GF-D8 (cell line): Measurements from ENCODE around the gene SLC7A14.

Experiments
- DNase-seq: peaks from one replicate; lab custom pipeline; 2025; lab: John Stamatoyannopoulos, UW

Gene SLC7A14

DNA sequence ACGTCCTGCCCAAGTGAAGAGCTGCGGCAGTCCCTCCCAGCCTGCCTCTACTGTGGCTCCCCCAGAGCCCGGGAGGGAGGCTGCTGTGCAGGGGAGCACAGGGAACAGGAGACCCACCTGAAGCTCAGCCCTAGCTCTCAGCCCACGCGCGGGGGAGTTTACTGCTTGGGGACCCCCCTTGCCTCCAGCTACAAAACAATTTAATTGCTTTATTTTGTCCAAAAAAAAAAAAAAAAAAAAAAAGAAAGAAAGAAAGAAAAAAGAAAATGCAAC lies 89.1 kb downstream of the SLC7A14 start:
- no peak for DNase-seq

DNA sequence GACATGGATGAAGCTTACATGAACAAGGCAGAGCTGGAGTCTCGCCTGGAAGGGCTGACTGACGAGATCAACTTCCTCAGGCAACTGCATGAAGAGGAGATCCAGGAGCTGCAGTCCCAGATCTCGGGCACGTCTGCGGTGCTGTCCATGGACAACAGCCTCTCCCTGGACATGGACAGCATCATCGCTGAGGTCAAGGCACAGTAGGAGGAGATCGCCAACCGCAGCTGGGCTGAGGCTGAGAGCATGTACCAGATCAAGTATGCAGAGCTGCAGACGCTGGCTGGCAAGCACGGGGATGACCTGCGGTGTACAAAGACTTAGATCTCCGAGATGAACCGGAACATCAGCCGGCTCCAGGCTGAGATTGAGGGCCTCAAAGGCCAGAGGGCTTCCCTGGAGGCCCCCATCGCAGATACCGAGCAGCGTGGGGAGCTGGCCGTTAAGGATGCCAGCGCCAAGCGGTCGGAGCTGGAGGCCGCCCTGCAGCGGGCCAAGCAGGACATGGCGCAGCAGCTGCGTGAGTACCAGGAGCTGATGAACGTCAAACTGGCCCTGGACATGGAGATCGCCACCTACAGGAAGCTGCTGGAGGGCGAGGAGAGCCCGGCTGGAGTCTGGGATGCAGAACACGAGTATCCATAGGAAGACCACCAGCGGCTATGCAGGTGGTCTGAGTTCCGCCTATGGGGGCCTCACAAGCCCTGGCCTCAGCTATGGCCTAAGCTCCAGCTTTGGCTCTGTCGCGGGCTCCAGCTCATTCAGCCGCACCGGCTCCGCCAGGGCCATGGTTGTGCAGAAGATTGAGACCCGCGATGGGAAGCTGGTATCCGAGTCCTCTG lies 89.6 kb downstream of the SLC7A14 start:
- DNase-seq = no peak

DNA sequence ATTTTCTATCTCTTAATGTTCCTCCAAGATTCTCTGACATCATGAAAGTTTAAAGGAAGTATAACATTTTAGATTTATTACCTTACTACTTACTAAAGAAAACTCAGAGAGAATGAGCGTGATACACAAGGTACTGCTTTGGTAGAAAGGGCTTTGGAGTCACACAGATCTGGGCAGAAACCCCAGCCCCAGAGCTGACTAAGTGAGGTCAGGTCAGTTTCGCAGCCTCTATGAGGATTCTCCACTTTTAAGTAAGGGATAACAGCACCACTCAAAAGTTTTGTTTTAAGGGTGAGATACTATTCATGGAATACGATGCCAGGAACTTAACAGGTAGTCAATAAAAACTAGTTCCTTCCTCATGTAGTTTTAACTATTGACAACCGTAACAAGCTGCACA lies 91.1 kb downstream of the SLC7A14 start:
- no peak for DNase-seq

DNA sequence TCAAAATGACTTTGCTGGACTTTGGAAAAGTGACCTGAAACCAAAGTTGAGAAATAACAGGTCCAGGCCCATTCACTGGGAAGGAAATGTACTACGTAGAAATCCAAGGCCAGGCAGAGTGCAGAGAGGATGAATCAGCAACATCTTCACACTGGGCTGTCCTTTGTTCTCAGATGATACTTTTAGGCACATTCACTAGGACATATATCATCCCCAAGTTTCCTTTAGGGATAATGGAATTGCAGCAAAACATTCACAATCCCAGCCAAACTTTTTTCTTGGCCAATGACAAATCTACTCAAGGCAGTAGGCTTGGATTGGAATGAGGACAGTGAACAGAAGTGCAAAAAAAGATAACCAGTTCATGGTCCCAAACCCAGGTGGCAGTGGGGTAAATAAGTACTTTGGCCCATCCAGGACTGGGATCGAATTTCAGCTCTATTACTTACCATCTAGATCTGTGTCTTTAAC lies 92.1 kb downstream of the SLC7A14 start:
- DNase-seq = no peak

DNA sequence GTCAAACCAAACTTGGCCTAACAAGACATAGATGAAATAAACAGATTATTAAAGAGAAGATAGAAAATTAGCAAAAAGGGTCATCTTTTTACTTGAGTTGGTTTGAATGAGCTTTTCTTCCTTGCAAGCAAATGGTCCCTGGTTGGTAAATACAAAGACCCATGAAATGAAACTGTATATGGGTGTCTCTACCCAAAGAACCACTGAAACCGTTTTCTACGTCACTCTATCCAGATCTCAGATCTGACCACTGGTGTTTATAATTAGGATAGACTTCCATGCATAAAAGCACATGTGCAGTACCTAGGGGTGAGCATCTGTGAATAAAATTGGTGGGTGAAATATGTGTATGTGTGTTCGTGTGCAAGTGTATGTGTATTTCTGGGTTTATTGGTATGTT lies 94.0 kb downstream of the SLC7A14 start:
- DNase-seq = no peak

DNA sequence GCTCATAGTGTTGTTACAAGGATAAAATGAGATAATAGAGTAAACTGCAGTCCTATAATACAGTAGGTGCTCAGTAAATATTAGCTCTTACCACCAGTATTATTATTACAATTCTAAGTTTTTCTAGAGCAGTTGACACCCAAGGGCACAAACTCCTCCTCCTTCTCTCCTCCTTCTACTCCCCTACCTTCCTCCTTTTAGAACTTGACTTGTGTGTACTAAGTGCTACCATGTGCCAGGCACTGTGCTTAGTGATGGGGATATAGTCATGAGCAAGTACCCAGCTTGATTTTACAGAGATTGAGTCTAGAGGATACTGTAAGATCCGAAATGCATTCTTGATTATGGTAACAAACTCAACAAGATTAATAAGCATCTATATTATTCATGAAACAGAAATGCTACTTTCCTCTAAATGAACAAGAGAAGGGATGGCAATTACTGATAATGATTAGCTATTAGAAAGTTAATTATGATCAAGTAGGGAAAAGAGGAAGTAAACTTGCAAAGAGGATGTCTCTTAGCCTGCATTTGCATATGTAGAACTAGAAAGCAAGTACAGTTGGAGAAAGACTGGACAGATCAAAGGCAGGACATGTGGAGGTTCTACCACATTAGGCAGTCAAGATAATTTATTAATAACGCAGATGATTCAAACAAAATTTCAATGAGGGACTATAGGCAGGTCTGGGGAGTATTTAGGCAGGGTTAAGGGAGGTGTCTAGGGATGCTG lies 94.9 kb downstream of the SLC7A14 start:
- DNase-seq = no peak

DNA sequence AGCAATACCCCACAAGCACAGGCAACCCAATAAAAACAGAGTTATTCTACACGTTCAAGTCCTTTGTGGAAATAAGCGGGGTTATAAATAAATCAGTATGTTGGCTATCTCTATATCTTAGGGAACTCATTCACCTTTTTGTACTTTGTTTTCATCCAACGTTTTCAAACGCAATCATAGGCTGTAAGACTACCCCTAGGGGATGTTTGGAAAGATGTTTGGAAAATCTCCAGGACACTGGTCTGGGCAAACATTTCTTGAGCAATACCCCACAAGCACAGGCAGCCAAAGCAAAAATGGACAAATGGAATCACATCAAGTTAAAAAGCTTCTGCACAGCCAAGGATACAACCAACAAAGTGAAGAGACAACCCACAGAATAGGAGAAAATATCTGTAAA lies 97.1 kb downstream of the SLC7A14 start:
- no peak for DNase-seq

DNA sequence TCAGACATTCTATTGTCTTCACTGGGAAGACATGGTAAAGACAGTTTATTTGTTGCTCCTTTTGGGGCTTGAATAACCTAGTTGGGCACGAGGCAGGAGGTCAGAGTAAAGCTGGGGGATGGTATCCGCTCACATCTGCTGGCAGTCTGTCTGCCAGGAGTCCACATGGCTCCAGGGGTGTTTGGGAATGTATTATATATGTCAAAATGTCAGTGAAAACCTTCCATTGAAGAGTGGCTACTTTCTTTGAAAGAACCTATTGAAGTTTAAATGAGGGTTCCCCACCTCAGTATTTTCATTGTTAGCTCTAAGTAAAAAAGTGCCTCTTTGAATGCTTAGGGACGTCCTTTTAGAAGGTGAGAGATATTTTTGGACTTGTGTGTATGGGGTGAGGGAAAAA lies 98.8 kb downstream of the SLC7A14 start:
- no peak for DNase-seq

DNA sequence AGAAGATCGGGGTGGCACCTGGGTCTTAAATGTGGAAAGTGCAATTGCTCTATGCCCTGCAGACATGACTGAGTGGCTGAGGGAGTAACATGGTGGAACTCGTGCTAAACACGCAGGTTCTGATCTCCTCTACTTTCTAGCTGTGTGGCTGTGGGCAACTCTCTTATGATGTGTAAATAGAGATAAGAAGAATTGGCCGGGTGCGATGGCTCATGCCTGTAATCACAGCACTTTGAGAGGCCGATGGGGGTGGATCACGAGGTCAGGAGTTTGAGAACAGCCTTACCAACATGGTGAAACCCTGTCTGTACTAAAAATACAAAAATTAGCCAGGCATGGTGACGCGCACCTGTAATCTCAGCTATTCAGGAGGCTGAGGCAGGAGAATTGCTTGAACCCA lies 99.5 kb downstream of the SLC7A14 start:
- no peak for DNase-seq

DNA sequence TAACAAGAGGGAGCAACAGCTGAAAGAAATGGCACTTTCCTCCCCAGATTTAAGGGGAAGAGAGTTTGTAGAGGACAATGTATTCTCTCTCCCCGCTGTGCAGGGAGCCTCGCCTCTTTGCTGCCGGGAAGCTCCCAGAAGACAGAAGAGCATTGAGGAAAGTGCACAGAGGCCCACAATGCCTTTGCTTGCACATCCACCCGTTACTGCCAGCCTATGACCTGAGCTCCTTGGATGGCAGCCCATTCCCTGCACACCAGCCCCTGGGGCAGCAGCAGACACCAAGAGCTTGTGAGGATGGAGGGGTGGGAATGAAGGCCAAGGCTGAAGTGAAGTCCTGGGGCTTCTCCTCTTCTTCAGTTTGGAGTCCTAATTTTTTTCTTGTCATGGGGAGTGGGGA lies 100.2 kb downstream of the SLC7A14 start:
- DNase-seq = no peak

DNA sequence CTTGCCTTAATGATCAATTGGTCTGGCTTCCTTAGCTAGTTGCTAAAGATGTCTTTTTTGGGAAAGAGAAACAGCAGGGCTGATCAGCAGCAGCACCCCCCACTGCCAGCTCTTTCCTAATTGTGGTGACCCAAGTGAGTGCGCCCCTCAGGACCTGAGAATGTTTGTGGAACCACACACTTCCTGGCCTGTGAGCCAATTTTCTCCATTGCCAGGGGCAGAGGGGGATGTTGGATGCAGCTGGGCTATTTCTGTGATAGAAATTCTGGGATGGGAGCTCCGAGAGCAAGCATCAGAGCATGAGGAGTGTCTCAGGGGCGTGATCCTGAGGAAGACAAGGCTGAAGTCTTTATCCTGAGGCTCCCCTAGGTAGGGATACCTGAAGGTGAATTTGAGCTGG lies 100.6 kb downstream of the SLC7A14 start:
- no peak for DNase-seq

DNA sequence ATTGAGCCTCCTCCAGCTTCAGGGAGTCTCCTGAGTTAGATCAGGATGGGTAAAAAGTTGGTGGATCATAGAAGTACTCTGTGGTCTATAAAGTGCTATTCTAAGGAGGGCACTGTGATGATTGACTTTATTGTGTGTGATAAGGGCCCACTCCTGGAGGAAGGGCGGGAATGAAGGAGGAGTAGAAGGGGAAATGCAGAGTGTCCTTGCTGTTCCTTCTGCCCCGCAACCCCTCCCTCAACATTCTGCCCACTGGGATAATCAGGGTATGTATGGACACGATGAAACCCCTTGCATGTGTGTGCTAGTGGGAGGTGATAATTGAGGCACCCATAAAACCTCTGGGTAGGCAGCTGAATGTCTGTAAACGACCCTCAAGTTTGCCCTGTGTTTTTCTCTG lies 101.0 kb downstream of the SLC7A14 start:
- no peak for DNase-seq

DNA sequence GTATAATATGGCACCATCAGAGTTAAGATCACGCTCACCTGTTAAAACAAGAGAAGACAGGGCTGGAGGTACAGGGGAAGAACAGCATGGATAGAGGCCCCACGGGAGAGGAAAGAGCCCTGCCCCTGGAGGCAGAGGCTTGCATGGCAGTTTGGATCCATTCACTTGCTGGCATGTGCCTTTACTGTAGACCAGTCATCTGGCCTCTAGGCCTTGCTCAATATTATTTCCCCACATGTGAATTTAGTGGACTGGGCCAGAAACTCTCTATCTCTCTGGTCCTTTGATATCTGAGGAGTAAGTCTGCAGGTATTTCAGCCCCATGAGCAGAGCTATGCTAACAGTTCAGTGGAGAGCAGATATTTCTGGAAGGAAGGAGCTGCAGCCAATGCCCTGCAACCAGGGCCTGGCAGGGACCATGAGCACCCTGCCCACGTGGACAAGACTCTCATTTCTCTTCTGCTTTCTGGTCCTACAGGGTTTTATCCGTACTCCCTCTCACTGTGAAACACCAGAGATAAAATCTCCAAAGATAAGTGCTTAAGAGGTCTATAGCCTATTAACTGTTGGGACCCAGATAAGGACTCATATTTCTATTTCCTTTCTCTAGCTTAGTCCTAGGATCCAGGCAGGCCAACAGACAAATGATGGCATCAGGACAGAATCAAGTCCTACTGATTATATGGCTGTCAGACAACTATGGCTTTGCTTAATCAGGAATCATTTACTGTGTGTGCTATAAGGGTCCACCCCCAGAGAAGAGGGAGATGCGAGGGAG lies 102.2 kb downstream of the SLC7A14 start:
- DNase-seq = no peak

DNA sequence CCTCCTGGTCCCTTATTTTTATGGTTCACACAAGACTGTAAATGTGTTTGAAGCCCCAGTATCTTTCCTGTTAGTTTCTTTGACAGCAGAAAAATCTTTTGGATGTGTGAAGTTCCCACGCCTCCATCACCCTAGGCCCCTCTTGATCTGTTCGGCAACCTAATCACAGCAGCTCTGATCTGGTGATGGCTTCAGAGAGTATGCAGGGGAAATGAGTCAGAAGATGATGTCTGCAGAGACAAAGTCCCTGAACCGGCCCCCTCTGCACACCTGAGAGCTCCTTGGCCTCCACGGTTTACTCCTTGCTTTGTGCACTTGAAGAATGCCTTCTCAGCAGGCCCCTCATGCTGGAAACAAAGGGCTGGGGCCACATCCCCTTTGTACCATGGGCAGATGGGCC lies 103.7 kb downstream of the SLC7A14 start:
- DNase-seq = no peak

DNA sequence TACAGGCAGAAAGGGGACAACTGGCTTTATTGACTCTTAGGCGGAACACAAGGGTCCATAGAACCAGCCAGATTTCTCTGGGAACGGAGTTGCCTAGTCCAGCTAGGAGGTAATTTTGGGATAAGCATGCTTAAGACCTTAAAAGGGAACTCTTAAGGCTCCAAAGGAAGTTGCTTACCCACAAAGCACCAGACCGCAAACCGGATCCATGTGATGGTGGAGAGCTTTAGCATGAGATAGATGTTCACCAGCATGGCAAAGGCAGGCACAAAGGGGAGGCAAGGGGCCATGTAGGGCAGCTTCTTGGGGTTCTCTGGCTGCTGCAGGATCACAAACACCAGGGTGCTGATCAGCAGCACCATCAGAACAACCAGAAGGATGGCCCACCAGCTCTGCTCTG lies 105.8 kb downstream of the SLC7A14 start:
- DNase-seq = no peak

DNA sequence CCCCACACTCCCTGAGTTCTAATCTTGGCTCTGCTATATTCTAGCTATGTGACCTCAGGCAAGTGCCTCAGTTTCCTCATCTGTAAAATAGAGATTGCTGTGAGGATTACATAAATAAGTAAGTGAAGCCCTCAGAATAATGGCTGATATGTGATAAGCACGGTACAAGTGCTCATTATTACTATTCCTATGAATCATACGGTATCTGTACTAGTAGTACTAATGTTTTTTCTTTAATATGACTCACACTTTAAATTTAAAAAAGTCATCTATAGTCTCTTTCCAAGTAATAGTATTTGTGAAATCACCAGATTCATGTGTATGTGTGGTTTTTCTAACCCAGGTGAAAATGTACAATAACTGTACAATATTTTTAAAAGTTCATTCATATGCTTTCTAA lies 108.5 kb downstream of the SLC7A14 start:
- no peak for DNase-seq

DNA sequence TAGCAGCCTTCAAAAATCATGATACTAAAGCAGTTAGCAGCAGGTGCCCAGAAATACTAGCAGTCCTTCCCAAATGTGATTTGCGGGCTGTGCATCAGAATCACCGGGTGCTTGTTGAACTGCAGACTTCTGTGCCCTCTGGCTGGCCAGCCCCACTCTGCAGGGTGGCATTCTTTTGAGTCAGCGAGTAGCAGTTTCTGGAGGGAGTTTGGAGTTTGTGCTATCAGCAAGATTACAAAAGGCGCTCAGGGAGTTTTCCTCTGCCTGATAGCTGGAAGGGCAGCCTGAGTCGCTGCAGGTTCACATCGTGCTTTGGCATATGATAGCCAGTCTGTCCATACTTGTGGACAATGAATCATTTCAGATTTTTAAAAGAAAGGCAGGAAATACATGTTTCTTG lies 109.6 kb downstream of the SLC7A14 start:
- no peak for DNase-seq

DNA sequence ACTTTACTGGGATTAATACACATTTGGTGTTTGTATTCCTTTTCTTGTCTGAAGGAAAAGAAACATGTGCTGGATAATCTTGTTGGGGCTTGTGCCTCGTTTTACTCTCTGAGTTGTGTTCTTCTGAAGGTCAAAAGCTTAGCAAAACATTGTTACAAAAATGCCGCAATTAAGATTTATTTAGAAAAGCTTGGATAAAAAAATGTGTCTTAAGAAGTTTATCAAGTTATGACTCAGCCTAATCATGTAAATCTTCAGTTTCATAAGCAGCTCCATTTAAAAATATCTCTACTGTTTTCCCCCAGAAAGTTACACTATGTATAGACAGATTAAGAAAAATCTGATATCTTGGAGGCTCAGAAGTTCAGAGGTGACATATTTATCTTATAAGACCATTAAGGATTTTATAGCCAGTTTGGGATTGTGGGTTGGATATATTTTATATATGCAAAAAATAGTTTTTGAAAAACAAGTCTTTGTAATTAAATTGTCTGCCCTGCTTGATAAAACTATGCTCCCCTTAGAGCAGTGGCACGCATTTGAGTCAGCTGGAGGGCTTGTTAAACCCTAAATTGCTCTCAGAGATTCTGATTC lies 110.7 kb downstream of the SLC7A14 start:
- DNase-seq = no peak

DNA sequence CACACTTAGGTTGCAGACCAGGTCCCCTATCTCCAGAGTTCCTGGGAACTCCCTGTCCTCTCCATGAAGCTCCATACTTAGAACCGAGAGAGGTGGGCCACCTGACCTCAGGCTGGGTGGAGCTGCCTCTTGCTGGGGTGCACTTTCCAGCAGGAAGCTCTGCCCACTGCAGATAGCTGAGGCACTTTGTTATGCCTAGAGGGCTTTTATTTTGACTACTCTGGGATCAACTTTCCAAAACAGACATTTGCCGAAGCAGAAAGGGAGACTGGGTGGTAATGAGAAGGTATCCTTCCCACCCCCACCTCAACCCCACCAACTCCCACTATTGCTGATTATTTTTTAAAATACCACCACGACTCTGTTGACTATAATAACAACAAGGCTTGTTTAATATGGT lies 112.5 kb downstream of the SLC7A14 start:
- no peak for DNase-seq

DNA sequence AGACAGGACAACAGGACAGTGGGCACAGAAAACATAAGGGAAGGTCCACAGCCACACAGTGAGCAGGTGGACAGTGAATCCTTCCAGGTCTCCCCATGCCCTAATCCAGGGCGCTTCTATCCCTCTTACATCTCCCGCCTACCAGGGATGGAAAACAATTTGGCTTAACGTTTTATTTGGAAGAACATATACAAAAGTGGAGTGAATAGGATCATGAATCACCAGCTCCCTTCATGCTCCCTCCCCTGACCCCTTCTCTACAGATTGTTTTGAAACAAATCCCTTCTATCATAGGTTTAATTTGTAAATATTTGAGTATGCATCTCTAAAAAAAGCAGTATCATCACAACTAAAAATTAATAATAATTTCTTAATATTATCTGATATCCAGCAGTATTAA lies 114.7 kb downstream of the SLC7A14 start:
- no peak for DNase-seq

DNA sequence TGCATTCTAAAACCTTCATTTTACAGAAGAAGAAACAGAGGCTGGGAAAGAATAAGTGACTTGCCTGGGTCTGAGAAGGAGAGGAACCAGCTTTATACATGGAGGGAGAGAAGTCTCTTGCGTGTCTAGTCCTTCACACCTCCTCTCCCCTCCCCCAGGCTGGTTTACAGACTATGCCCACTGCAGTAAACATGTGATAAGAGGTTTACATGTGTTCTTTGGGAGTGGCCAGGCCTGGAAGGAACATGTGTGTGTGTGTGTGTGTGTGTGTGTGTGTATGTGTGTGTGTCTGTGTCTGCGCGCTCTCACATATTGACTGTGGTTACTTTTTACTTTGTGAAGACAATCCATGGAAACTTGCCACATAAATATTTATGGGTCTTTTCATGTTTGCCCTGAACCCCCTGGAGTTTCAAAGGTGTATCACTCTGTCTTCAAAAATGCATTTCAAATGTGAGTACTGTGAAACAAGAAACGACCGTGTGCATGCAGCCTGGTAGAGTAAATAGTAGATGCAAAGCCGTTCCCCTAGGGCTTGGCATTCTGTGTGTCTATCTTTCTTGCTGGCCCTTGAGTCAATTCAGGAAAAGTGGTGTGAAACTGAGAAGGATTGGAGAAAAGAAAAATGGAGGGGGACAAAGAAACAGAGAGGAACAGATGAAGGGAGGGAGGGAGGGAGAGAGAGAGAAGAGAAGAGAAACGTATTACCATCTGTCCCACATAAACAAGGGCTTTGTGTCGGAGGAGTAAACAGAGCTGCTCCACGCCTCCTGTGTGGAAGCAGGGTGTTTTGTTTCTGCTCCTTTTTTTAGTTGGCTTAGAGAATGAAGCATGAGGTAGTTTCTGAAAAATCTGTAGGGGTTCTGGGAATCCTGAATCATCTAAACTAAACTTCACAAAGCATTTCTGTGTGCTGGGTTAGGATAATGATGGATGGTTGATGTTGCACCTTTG lies 115.5 kb downstream of the SLC7A14 start:
- DNase-seq = no peak
